K562 (cell line): ENCODE data around the gene COX11. TPM values are rescaled to one million over a fixed set of nuclear protein-coding genes. Genes with fewer than 3 reads are reported as not detected.
A peak's percentile ranks its signal among the peaks of the same experiment; 100 is the strongest.

Experiments
- CUX1 ChIP-seq: fragments of 200-800 bp; sonication (Bioruptor generic); IDR thresholded peaks from 2 replicates; pipeline ENCODE4 v1.6.1; 2016; ENCODE audit warnings: missing genetic modification characterization, missing compliant biosample characterization
- ETV5 ChIP-seq: sonication (generic); formaldehyde crosslinking; IDR thresholded peaks from 2 replicates; pipeline ENCODE4 v1.4.0; 2020; ENCODE audit warnings: low read depth, mild to moderate bottlenecking, missing genetic modification reagents
- FOXP4 ChIP-seq: sonication (generic); formaldehyde crosslinking; IDR thresholded peaks from 2 replicates; pipeline ENCODE4 v1.8.0; 2022; ENCODE audit warnings: mild to moderate bottlenecking, missing genetic modification reagents, borderline replicate concordance
- PBX2 ChIP-seq, 2 experiments: IDR thresholded peaks in 1 of 2; conservative IDR thresholded peaks in 1 of 2; 2 replicates each; pipeline ENCODE4 v1.6.1; 2016; ENCODE audit warnings: low read depth in 2 of 2, mild to moderate bottlenecking in 1 of 2, missing compliant biosample characterization in 1 of 2, missing genetic modification characterization in 1 of 2, moderate library complexity in 1 of 2
- ZBTB5 ChIP-seq: fragments of 450-650 bp; IDR thresholded peaks from 2 replicates; pipeline ENCODE4 v1.6.1; 2017; ENCODE audit warnings: antibody characterized with exemption
- ZNF830 ChIP-seq: fragments of 250-450 bp; sonication (Bioruptor Pico); IDR thresholded peaks from 2 replicates; pipeline ENCODE4 v1.5.0; 2021; ENCODE audit warnings: mild to moderate bottlenecking
- polyA plus RNA-seq, 8 experiments: library from polyadenylated mRNA; depleted of rRNA in 4 of 8; stranded (reverse) in 5 of 8; unstranded in 3 of 8; fragments of >200 nt; fragmentation: Nextera tagmentation in 2 of 8; fragmentation: Illumina TruSeq in 1 of 8; extraction: Ambion mirVana in 2 of 8; extraction: Trizol in 1 of 8; gene quantifications; 2 replicates each; pipeline versions ENCODE4 v1.2.1 to v1.2.3, GENCODE V29; 2011 to 2014; ENCODE audit warnings: inconsistent platforms in 1 of 8, missing spikeins in 1 of 8
- total RNA-seq, 7 experiments: library from RNA; depleted of rRNA in 6 of 7; stranded (reverse); fragments of >200 nt in 6 of 7; fragmentation: Illumina TruSeq in 2 of 7; extraction: Trizol in 2 of 7; gene quantifications; 2 replicates each; pipeline versions ENCODE4 v1.2.1 to v1.2.3, GENCODE V29; 2011 to 2021; ENCODE audit warnings: low replicate concordance in 1 of 7

Gene COX11
- total and polyA plus RNA-seq, 9 of the 15 experiments (the other 6 are each of a cell fraction or from before 2014, with no cell fraction given) = 18.5 to 112 (median 30.7) TPM

GRCh38 chr17:54969658-54970572 is 1.5 kb upstream of the COX11 start (continued):
- TF ChIP-seq PBX2 (CRISPR knock-in tag; IDR thresholded peaks at IDR 0.05; ENCODE audit: low read depth) = peak; percentile 40; the same call in 1 of the 2 replicates
- TF ChIP-seq PBX2 (tag; conservative IDR thresholded peaks at IDR 0.05; ENCODE audit: low read depth) = peak; percentile 80
- no peak for TF ChIP-seq ZBTB5
- no peak for TF ChIP-seq ETV5 (CRISPR knock-in tag)
- no peak for TF ChIP-seq FOXP4 (CRISPR knock-in tag)
- TF ChIP-seq CUX1 = no peak
- no peak for TF ChIP-seq ZNF830
